ENCODE measurements around the gene XPR1.

XPR1 gene

DNA sequence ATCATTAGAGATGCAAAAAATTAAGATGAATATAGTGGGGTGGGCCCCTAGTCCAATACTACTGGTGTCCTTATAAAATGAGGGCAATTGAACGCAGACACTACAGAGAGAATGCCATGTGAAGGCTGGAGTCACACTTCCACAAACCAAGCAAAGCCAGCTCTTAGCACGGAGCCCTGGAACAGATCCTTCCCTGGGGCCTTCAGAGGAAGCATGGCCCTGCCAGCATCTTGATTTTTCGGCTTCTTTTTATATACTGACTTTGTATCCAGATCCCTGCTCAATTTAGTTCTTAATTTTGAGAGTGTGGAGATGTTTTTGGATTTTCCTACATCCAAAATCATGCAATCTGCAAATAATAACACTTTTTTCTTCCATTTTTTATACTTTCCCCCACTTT lies 270.7 kb downstream of the XPR1 start:
- no peaks in the 10 kb centered on the region for H3K9me3 Mint-ChIP-seq
- no peaks in the 10 kb centered on the region for H3K36me3 Mint-ChIP-seq (ENCODE audit: low read depth)
- no peak overlapping the region for H3K27ac Mint-ChIP-seq
- H3K4me3 Mint-ChIP-seq: no peak overlapping the region
- DNase-seq (ENCODE audit: low spot score): no peak
- H3K27me3 Mint-ChIP-seq (ENCODE audit: low read depth): peaks cover 6% of the 10 kb centered on the region
- no peaks in the 10 kb centered on the region for H3K4me1 Mint-ChIP-seq (ENCODE audit: low read depth)

DNA sequence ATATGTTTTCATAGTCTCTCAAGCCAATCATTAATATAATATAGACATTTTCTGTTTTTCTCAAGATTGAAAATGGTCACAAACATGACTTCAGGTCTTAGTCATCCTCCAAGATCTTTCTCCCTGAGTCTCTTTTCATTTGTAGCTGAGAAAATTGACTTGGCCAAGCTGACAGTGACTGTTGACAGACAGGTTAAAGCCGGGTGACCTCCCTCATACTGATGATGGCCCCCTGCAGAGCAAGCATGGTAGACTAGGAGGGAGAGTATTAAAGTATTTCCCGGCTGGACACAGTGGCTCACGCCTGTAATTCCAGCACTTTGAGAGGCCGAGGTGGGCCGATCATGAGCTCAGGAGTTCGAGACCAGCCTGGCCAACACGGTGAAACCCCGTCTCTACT lies 274.1 kb downstream of the XPR1 start:
- no peaks in the 10 kb centered on the region for H3K36me3 Mint-ChIP-seq (ENCODE audit: low read depth)
- peaks cover 8% of the 10 kb centered on the region for H3K4me1 Mint-ChIP-seq (ENCODE audit: low read depth)

DNA sequence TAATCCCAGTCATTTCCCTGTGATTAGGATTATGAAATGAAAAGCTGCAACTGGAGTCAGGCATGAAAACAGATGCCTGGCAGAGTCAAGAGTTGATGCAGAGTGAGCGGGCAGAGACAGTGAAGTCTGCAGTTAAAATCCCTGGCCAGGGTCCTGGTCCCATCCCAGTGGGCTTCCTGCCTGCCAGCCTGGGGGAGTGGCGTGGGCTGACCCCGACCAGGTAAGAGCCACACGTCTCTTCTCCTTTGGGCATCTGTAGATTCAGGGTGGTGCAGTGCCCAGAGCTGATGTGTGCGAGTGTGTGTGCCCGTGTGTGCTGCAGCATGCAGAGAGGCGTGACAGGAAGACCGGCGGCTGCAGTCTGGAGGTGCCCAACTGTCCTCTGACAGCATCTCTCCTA lies 274.7 kb downstream of the XPR1 start:
- no peak overlapping the region for H3K27ac Mint-ChIP-seq
- no peaks in the 10 kb centered on the region for H3K36me3 Mint-ChIP-seq (ENCODE audit: low read depth)
- no peak for DNase-seq (ENCODE audit: low spot score)
- no peak overlapping the region for H3K4me3 Mint-ChIP-seq
- H3K27me3 Mint-ChIP-seq (ENCODE audit: low read depth): peaks cover 13% of the 10 kb centered on the region
- peaks cover 8% of the 10 kb centered on the region for H3K4me1 Mint-ChIP-seq (ENCODE audit: low read depth)
- H3K9me3 Mint-ChIP-seq: no peaks in the 10 kb centered on the region

More for the DNA sequence above, 274.1 kb downstream of the XPR1 start:
- Mint-ChIP-seq H3K27ac (no peak overlapping the region), H3K4me3 (no peak overlapping the region), H3K27me3 (ENCODE audit: low read depth) (peaks cover 11% of the 10 kb centered on the region), H3K9me3 (no peaks in the 10 kb centered on the region)
- no peak for DNase-seq (ENCODE audit: low spot score)

DNA sequence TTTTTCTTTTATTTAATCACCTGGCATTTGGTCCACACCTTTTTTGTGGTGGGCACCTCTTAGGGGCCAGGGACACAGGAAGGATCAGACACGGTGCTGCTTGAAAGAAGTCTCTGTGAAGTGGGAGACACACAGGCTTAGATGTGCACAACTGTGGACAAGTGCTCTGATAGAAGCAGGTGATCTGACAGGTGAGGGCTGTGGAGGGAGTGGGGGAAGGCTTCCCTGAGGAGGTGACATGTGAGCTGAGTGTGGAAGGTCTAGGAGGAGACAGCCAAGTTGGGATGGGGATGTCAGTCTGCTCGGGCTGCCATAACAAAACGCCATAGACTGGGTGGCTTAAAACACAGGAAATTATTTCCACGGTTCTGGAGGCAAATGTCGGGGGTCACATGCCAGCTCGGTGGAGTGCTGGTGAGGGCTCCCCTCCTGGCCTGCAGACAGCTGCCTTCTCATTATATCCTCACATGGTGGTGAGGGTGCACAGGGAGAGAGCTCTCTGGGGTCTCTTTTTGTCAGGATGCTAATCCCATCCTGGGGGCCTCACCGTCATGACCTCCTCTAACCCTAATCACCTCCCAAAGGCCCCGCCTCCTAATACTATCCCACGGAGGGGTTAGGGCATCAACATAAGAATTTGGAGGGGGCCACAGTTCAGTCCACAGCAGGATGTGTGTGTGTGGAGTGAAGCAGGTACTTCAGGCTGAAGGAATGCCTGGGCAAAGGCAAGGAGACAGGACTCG lies 275.7 kb downstream of the XPR1 start:
- no peak for DNase-seq (ENCODE audit: low spot score)
- Mint-ChIP-seq H3K4me1 (ENCODE audit: low read depth) (peaks cover 10% of the 10 kb centered on the region), H3K27me3 (ENCODE audit: low read depth) (peaks cover 18% of the 10 kb centered on the region), H3K36me3 (ENCODE audit: low read depth) (no peaks in the 10 kb centered on the region), H3K27ac (no peak overlapping the region), H3K9me3 (no peaks in the 10 kb centered on the region), H3K4me3 (no peak overlapping the region)

DNA sequence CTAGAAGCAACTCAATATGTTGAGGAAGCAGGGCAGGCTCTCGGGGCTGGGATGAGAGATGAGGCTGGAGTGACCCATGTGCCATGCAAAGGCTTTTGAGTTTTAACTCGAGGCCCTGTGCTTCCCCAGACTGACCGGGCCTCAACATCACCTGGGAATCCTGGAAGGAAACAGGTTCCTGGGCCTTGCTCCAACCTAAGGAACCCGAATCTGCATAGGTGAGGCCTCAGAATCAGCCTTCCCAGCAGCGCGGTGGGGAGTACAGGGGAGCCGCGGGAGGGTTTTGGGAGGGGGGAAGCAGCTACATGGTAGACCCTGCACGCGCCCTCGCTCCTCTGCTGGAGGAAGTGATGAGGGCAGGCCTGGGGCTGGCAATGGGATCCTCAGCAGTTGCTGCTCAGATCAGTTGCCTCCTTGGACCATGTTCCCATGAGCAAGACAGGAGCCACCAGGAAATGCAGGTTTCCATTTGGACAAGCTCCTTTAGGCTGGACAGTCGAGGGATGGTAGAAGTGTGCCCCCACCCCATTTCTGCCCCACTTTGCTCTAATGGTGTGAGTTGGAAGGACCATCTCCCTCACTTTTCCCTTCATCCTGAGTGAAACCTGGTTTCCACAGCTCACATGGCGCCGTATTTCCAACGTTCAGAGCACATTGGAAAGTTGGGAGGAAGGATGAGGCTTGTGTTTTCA lies 276.4 kb downstream of the XPR1 start:
- Mint-ChIP-seq H3K27me3 (ENCODE audit: low read depth) (peaks cover 18% of the 10 kb centered on the region), H3K9me3 (no peaks in the 10 kb centered on the region), H3K36me3 (ENCODE audit: low read depth) (no peaks in the 10 kb centered on the region), H3K4me3 (no peak overlapping the region), H3K4me1 (ENCODE audit: low read depth) (peaks cover 10% of the 10 kb centered on the region), H3K27ac (no peak overlapping the region)
- DNase-seq (ENCODE audit: low spot score): no peak

DNA sequence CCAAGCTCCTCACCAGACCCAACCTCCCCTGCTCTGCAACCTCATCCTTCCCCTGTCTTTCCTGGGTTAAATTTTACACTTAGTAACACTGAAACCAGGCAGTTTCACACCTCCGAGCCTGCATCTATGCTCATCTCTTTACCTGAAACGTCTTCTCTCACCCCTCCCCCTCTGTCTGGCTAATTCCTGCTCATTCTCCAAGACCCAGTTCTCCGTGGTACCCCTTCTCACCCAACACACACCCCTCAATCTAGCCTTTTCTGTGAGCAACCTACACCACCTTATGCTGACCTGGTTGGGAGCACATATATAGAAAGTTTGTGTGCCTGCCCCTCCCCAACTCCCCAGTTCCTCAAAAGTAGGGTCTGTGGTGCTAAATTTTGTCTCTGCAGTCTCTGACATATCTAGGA lies 277.2 kb downstream of the XPR1 start:
- H3K4me1 Mint-ChIP-seq (ENCODE audit: low read depth): peaks cover 12% of the 10 kb centered on the region
- no peak for DNase-seq (ENCODE audit: low spot score)
- H3K36me3 Mint-ChIP-seq (ENCODE audit: low read depth): no peaks in the 10 kb centered on the region
- H3K27ac Mint-ChIP-seq: no peak overlapping the region
- no peak overlapping the region for H3K4me3 Mint-ChIP-seq
- H3K9me3 Mint-ChIP-seq: no peaks in the 10 kb centered on the region
- H3K27me3 Mint-ChIP-seq (ENCODE audit: low read depth): peaks cover 25% of the 10 kb centered on the region

DNA sequence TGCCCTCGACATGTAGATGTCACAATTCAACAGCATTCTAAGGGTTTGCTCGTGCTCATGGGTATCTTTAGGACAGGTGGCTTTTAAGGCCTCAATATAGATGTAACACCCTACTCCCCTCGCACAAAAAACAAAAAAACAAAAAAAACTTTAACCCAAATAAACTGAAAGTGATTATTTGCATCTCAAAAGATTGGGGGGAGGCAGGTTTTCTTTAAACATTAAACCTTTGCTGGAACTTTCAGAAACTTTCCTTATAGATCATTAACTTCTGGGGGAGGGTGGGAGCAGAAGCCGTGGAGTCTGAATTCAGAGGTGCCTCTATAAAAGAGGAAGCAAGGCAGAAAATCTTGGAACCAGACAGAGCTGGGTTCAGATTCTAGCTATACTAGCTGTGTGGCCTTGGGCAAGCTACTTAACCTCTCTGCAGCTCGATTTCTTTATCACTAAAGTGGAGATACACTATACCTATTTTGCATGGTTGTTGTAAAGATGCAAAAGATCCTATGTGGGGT lies 277.7 kb downstream of the XPR1 start:
- Mint-ChIP-seq H3K27me3 (ENCODE audit: low read depth) (peaks cover 30% of the 10 kb centered on the region), H3K4me3 (no peak overlapping the region), H3K27ac (no peak overlapping the region), H3K9me3 (no peaks in the 10 kb centered on the region), H3K4me1 (ENCODE audit: low read depth) (peaks cover 12% of the 10 kb centered on the region), H3K36me3 (ENCODE audit: low read depth) (no peaks in the 10 kb centered on the region)
- no peak for DNase-seq (ENCODE audit: low spot score)

DNA sequence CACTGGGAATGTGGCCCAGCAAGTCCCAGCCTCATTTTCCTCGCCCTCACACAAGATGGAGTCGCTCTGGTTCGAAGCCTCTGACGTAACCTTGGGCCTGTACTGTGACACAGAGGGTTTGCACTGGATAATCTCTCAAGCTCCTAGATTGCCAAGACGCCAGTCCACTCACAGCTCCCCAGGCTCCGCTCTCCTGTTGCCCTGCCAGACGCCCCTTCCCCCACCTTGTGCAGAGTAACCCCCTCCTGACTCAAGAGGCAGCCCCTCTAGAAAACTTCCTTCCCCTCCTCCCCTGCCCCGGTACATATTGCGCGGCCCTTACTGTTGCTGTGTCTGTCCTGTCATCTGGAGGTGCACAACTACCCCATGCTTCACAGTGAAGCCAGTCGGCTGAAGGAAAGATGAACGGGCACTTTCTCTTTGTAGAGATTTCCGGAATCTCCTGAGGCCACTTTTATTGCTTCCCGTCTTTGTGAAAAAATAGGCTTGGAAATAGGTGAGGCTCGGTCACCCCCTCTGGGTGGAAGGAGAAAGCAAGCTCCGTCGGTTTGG lies 279.9 kb downstream of the XPR1 start:
- no peak for DNase-seq (ENCODE audit: low spot score)
- H3K27ac Mint-ChIP-seq: no peak overlapping the region
- H3K4me3 Mint-ChIP-seq: peak overlapping the region; percentile 47
- no peaks in the 10 kb centered on the region for H3K36me3 Mint-ChIP-seq (ENCODE audit: low read depth)
- peaks cover 39% of the 10 kb centered on the region for H3K27me3 Mint-ChIP-seq (ENCODE audit: low read depth)
- H3K4me1 Mint-ChIP-seq (ENCODE audit: low read depth): peaks cover 12% of the 10 kb centered on the region
- no peaks in the 10 kb centered on the region for H3K9me3 Mint-ChIP-seq

DNA sequence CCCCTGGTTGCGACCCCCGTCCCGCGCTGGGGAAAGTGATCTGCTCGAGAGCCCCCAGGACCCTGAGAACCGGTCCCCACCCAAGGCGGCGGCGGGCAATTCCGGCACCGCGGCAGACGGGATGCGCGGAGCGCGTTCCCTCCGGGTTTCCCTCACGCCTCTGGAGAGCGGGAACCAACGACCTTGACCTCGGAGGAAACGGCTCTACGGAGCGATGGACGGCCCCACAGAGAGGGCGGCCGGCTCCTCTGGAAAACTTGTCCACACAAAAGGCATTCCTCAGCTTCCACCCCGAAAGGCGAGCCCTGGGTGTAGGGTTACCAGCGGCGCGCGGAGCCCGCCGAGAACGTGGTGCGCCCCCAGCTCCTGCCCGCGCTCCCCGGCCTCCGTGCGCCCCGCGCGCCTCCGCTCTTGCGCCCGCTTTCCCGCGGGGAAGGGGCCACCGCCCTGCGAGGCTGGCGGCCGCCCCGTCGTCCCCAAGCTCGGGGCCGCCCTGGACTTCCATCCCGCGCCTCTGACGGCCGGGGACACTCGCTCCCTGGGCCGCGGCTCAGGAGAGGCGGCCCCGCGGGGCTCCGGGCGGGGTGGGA lies 280.5 kb downstream of the XPR1 start:
- peak overlapping the region; percentile 47 for H3K4me3 Mint-ChIP-seq
- peaks cover 12% of the 10 kb centered on the region for H3K4me1 Mint-ChIP-seq (ENCODE audit: low read depth)
- DNase-seq (ENCODE audit: low spot score): no peak
- no peaks in the 10 kb centered on the region for H3K9me3 Mint-ChIP-seq
- no peak overlapping the region for H3K27ac Mint-ChIP-seq
- H3K27me3 Mint-ChIP-seq (ENCODE audit: low read depth): peaks cover 39% of the 10 kb centered on the region
- no peaks in the 10 kb centered on the region for H3K36me3 Mint-ChIP-seq (ENCODE audit: low read depth)

DNA sequence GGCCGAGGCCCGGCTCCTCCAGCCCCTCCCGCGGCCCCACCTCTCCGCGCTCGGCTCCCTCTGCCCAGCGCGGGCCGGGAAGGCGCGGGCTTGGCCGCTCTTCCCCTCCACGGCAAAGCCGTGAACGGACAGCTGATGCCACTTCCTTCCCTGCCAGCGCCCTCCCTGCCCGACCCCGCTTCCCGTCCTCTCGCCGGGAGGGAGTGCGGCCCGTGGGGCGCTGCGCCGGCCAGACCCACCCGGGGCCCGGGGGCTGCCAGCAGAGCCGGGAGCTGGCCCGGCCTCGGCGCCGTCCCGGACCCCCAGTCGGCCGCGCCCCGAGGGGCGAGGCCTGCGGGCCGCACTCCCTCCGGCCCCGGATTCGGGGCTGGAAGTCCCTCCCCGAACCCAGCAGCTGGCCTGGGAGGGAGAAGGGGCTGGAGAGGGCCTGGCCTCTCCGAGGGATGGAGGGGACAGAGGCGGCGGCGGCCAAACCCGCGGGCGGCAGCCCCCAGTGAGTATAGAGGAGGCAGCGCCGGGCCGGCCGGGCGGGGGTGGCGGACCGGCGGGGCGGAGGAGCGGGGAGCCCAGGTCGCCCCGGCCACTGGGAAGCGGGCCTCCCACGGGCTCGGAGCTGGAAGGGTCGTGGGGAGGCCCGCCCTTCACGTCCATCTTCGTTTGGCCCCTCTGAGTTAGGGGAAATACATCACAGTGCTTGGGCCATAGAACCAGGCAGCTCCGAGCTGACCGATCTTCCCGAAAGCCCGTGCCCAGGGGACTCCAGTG lies 281.2 kb downstream of the XPR1 start, which contains the start of gene KIAA1614:
KIAA1614 (plus strand) TSS at position 97 of the 765 bp plus-strand sequence; CDS start at position 444, 347 bp downstream.
- Mint-ChIP-seq H3K4me1 (ENCODE audit: low read depth) (peaks cover 12% of the 10 kb centered on the region), H3K4me3 (peak within 1 kb of the TSS; percentile 67), H3K36me3 (ENCODE audit: low read depth) (no peaks in the 10 kb centered on the region), H3K9me3 (no peaks in the 10 kb centered on the region), H3K27ac (no peak within 1 kb of the TSS), H3K27me3 (ENCODE audit: low read depth) (peaks cover 41% of the 10 kb centered on the region)
- no peak for DNase-seq (ENCODE audit: low spot score)

DNA sequence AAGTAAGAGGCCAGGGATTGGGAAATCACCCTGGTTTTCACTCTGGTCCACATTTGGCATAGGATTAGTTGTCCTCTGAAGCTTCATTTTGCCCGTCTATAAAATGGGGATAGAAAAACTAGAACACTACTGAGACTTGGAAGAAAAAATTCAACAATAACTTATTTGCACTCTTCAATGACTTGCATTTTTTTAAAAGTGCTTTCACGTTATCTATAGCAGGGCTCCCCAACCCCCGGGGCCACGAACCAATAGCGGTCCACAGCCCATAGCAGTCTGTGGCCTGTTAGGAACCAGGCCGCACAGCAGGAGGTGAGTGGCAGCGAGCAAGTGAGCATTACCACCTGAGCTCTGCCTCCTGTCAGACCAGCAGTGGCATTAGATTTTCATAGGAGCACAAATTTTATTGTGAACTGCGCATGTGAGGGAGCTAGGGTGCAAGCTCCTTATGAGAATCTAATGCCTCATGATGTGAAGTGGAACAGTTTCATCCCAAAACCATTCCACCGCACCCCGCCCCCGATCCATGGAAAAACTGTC lies 283.7 kb downstream of the XPR1 start:
- no peak overlapping the region for H3K27ac Mint-ChIP-seq
- peaks cover 36% of the 10 kb centered on the region for H3K27me3 Mint-ChIP-seq (ENCODE audit: low read depth)
- no peak overlapping the region for H3K4me3 Mint-ChIP-seq
- peaks cover 4% of the 10 kb centered on the region for H3K4me1 Mint-ChIP-seq (ENCODE audit: low read depth)
- H3K36me3 Mint-ChIP-seq (ENCODE audit: low read depth): no peaks in the 10 kb centered on the region
- no peaks in the 10 kb centered on the region for H3K9me3 Mint-ChIP-seq
- DNase-seq (ENCODE audit: low spot score): no peak

DNA sequence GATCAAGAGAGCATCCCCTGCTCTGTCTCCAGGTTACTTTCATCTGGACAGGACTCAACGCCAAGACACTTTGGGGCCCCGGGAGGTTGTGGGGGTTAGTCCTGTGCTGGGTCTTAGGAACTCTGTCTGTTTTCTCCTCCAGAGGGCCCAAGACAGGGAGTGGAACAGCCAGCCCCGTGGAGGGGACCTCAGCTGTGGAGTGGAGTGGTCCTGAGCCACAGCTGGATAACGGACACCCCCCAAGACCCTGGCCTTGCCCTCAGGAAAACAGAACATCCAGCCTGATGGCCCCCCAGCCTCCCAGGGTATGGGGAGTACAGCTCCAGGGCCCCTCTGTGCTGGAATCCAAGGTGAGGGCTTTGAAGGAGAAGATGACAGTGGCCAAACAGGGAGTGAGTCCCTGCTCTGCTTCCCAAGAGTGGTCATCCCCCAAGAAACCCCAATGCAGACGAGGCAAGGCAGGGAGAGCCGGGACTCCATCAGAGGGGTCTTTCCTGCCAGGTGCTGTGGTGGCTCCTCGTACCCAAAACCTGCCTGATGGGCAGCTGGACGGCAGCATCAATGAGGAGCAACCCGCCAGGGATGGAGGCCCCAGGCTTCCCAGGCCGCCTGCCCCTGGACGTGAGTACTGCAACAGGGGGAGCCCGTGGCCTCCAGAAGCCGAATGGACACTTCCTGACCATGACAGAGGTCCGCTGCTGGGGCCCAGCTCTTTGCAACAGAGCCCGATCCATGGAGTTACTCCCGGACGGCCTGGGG lies 284.4 kb downstream of the XPR1 start:
- Mint-ChIP-seq H3K27ac (no peak overlapping the region), H3K4me3 (no peak overlapping the region), H3K36me3 (ENCODE audit: low read depth) (no peaks in the 10 kb centered on the region), H3K9me3 (no peaks in the 10 kb centered on the region), H3K27me3 (ENCODE audit: low read depth) (peaks cover 33% of the 10 kb centered on the region), H3K4me1 (ENCODE audit: low read depth) (peaks cover 4% of the 10 kb centered on the region)
- DNase-seq (ENCODE audit: low spot score): no peak

DNA sequence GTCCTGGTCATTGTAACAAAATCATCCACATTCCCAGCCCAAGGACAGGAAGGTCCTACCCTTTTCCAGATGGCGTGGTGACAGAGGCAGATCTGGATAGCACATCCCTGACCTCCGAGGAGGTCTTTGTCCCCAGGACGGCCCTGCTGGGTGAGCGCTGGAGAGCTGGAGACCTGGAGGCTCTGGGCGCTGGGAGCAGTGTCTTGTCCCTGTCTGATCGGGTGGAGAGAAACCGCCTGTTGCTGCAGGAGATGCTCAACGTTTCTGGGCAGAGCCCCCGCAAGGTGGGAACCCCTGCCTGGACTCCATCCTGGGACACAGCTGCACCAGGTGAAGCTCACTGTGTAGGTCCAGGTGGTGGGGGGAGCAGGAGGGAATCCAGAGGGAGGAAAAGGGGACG lies 284.9 kb downstream of the XPR1 start:
- H3K36me3 Mint-ChIP-seq (ENCODE audit: low read depth): no peaks in the 10 kb centered on the region
- H3K27me3 Mint-ChIP-seq (ENCODE audit: low read depth): peaks cover 27% of the 10 kb centered on the region
- peaks cover 3% of the 10 kb centered on the region for H3K4me1 Mint-ChIP-seq (ENCODE audit: low read depth)
- no peaks in the 10 kb centered on the region for H3K9me3 Mint-ChIP-seq
- H3K4me3 Mint-ChIP-seq: no peak overlapping the region
- no peak for DNase-seq (ENCODE audit: low spot score)
- H3K27ac Mint-ChIP-seq: no peak overlapping the region
